Measurements from ENCODE around the gene GRM4.
"Not testable (repeated sequence)": the region's sequence is repeated elsewhere in the genome, so short reads cannot be mapped to it uniquely, and the experiment has no call there.

GRM4 gene

GRCh38 chr6:34018961-34019606 lies 126.8 kb downstream of the GRM4 start:
- TF ChIP-seq ZNF274 (IDR thresholded peaks at IDR 0.05; ENCODE audit: low read depth, low read length) (no peak), SUZ12 (IDR thresholded peaks at IDR 0.05; ENCODE audit: extremely low read depth, insufficient read depth, insufficient read length) (no peak), YY1 (IDR thresholded peaks at IDR 0.05; ENCODE audit: insufficient read depth, insufficient read length) (no peak)
- H3K9ac ChIP-seq (ENCODE audit: insufficient read length, low read depth): no peak overlapping the region
- no peak overlapping the region for H3K4me3 ChIP-seq (ENCODE audit: insufficient read length, low read depth)
- no peaks in the 10 kb centered on the region for H3K27me3 ChIP-seq (ENCODE audit: insufficient read depth, insufficient read length)
- DNase-seq (ENCODE audit: low read depth, low spot score): no peak
- no peaks in the 10 kb centered on the region for H3K36me3 ChIP-seq (ENCODE audit: insufficient read depth, insufficient read length, low read length)
- H3K9me3 ChIP-seq (ENCODE audit: insufficient read depth, low read length): peaks cover 24% of the 10 kb centered on the region; the same call in 1 of the 2 replicates
- peaks cover 18% of the 10 kb centered on the region for H3K4me1 ChIP-seq (ENCODE audit: insufficient read depth, insufficient read length)

GRCh38 chr6:34018026-34018425 lies 127.9 kb downstream of the GRM4 start:
- Histone ChIP-seq H3K9me3 (ENCODE audit: insufficient read depth, low read length) (peaks cover 18% of the 10 kb centered on the region; the same call in 1 of the 2 replicates), H3K4me3 (ENCODE audit: insufficient read length, low read depth) (no peak overlapping the region), H3K9ac (ENCODE audit: insufficient read length, low read depth) (no peak overlapping the region), H3K4me1 (ENCODE audit: insufficient read depth, insufficient read length) (peaks cover 18% of the 10 kb centered on the region), H3K27me3 (ENCODE audit: insufficient read depth, insufficient read length) (peaks cover 5% of the 10 kb centered on the region), H3K36me3 (ENCODE audit: insufficient read depth, insufficient read length, low read length) (no peaks in the 10 kb centered on the region)
- no peak for DNase-seq (ENCODE audit: low read depth, low spot score)
- TF ChIP-seq YY1 (IDR thresholded peaks at IDR 0.05; ENCODE audit: insufficient read depth, insufficient read length): no peak

DNA sequence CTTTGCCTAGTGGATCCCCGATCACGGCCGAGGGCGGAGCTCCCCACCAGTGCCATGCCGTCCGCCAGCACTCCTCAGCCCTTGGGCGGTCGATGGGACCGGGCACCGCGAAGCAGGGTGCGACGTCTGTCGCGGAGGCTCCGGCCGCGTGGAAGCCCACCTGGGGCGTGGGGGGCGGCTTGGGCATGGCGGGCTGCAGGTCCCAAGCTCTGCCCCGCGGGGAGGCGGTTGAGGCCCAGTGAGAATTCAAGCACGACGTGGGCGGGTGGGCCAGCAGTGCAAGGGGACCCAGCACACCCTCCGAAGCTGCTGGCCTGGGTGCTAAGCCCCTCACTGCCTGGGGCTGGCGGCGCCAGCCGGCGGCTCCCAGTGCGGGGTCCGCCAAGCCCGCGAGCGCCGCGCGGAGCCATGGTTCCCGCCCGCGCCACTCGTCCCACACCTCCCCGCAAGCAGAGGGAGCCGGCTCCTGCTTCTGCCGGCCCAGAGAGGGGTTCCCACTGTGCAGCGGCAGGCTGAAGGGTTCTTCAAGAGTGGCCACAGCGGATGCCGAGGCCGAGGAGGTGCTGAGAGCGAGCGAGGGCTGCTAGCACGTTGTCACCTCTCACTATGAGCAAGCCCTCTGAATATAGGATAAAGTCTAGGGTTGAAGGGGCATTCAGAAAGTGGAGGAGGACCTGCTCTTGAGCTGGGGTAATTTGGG lies 128.6 kb downstream of the GRM4 start:
- Histone ChIP-seq H3K4me3 (ENCODE audit: insufficient read length, low read depth) (no peak overlapping the region), H3K9ac (ENCODE audit: insufficient read length, low read depth) (no peak overlapping the region), H3K36me3 (ENCODE audit: insufficient read depth, insufficient read length, low read length) (no peaks in the 10 kb centered on the region), H3K9me3 (ENCODE audit: insufficient read depth, low read length) (peaks cover 18% of the 10 kb centered on the region; the same call in 1 of the 2 replicates), H3K27me3 (ENCODE audit: insufficient read depth, insufficient read length) (peaks cover 10% of the 10 kb centered on the region), H3K4me1 (ENCODE audit: insufficient read depth, insufficient read length) (peaks cover 14% of the 10 kb centered on the region)
- TF ChIP-seq SUZ12 (IDR thresholded peaks at IDR 0.05; ENCODE audit: extremely low read depth, insufficient read depth, insufficient read length) (no peak), ZNF274 (IDR thresholded peaks at IDR 0.05; ENCODE audit: low read depth, low read length) (no peak), YY1 (IDR thresholded peaks at IDR 0.05; ENCODE audit: insufficient read depth, insufficient read length) (no peak)
- DNase-seq (ENCODE audit: low read depth, low spot score): no peak

GRCh38 chr6:34016573-34016972 lies 129.3 kb downstream of the GRM4 start:
- DNase-seq (ENCODE audit: low read depth, low spot score); H3K4me3 ChIP-seq (ENCODE audit: insufficient read length, low read depth); H3K9ac ChIP-seq (ENCODE audit: insufficient read length, low read depth); H3K36me3 ChIP-seq (ENCODE audit: insufficient read depth, insufficient read length, low read length): not testable (repeated sequence)
- peaks cover 11% of the 10 kb centered on the region for H3K27me3 ChIP-seq (ENCODE audit: insufficient read depth, insufficient read length)
- peaks cover 24% of the 10 kb centered on the region for H3K9me3 ChIP-seq (ENCODE audit: insufficient read depth, low read length)
- H3K4me1 ChIP-seq (ENCODE audit: insufficient read depth, insufficient read length): peaks cover 14% of the 10 kb centered on the region

- H3K36me3 ChIP-seq (ENCODE audit: insufficient read depth, insufficient read length, low read length): no peaks in the 10 kb centered on the region
- no peak overlapping the region for H3K4me3 ChIP-seq (ENCODE audit: insufficient read length, low read depth)
- peaks cover 11% of the 10 kb centered on the region for H3K27me3 ChIP-seq (ENCODE audit: insufficient read depth, insufficient read length)
- TF ChIP-seq ZNF274 (IDR thresholded peaks at IDR 0.05; ENCODE audit: low read depth, low read length) (no peak), YY1 (IDR thresholded peaks at IDR 0.05; ENCODE audit: insufficient read depth, insufficient read length) (no peak), SUZ12 (IDR thresholded peaks at IDR 0.05; ENCODE audit: extremely low read depth, insufficient read depth, insufficient read length) (no peak)
- peaks cover 34% of the 10 kb centered on the region for H3K9me3 ChIP-seq (ENCODE audit: insufficient read depth, low read length)
- peaks cover 8% of the 10 kb centered on the region for H3K4me1 ChIP-seq (ENCODE audit: insufficient read depth, insufficient read length)
- DNase-seq (ENCODE audit: low read depth, low spot score): peak; percentile 74
- no peak overlapping the region for H3K9ac ChIP-seq (ENCODE audit: insufficient read length, low read depth)
Observed at GRCh38 chr6:34015586-34015985, 130.3 kb downstream of the GRM4 start.

- H3K36me3 ChIP-seq (ENCODE audit: insufficient read depth, insufficient read length, low read length): no peaks in the 10 kb centered on the region
- no peak for DNase-seq (ENCODE audit: low read depth, low spot score)
- no peak overlapping the region for H3K4me3 ChIP-seq (ENCODE audit: insufficient read length, low read depth)
- H3K9ac ChIP-seq (ENCODE audit: insufficient read length, low read depth): no peak overlapping the region
- peaks cover 32% of the 10 kb centered on the region for H3K9me3 ChIP-seq (ENCODE audit: insufficient read depth, low read length)
- TF ChIP-seq SUZ12 (IDR thresholded peaks at IDR 0.05; ENCODE audit: extremely low read depth, insufficient read depth, insufficient read length) (no peak), YY1 (IDR thresholded peaks at IDR 0.05; ENCODE audit: insufficient read depth, insufficient read length) (no peak), ZNF274 (IDR thresholded peaks at IDR 0.05; ENCODE audit: low read depth, low read length) (peak; percentile 53)
- H3K4me1 ChIP-seq (ENCODE audit: insufficient read depth, insufficient read length): peaks cover 6% of the 10 kb centered on the region
- H3K27me3 ChIP-seq (ENCODE audit: insufficient read depth, insufficient read length): peaks cover 44% of the 10 kb centered on the region
Observed at GRCh38 chr6:34011264-34011663, 134.6 kb downstream of the GRM4 start.

GRCh38 chr6:34005901-34006531 lies 139.9 kb downstream of the GRM4 start:
- Histone ChIP-seq H3K9ac (ENCODE audit: insufficient read length, low read depth) (peak overlapping the region; percentile 46), H3K36me3 (ENCODE audit: insufficient read depth, insufficient read length, low read length) (no peaks in the 10 kb centered on the region), H3K4me3 (ENCODE audit: insufficient read length, low read depth) (no peak overlapping the region), H3K4me1 (ENCODE audit: insufficient read depth, insufficient read length) (peaks cover 3% of the 10 kb centered on the region), H3K9me3 (ENCODE audit: insufficient read depth, low read length) (peaks cover 21% of the 10 kb centered on the region), H3K27me3 (ENCODE audit: insufficient read depth, insufficient read length) (peaks cover 43% of the 10 kb centered on the region)
- TF ChIP-seq SUZ12 (IDR thresholded peaks at IDR 0.05; ENCODE audit: extremely low read depth, insufficient read depth, insufficient read length): no peak
- TF ChIP-seq ZNF274 (IDR thresholded peaks at IDR 0.05; ENCODE audit: low read depth, low read length): no peak
- TF ChIP-seq YY1 (IDR thresholded peaks at IDR 0.05; ENCODE audit: insufficient read depth, insufficient read length): no peak
- DNase-seq (ENCODE audit: low read depth, low spot score): peak; percentile 85
